Ishikawa (cell line): Measurements from ENCODE around the gene NELL1.

Source experiments
- CEBPB ChIP-seq: IDR thresholded peaks from 2 replicates; pipeline ENCODE4 v1.6.1; 2012
- CREB1 ChIP-seq: IDR thresholded peaks from 2 replicates; pipeline ENCODE4 v1.6.1; 2012; ENCODE audit warnings: low read depth
- EP300 ChIP-seq: IDR thresholded peaks from 2 replicates; pipeline ENCODE4 v1.6.1; 2012; ENCODE audit warnings: borderline replicate concordance
- NFIC ChIP-seq: IDR thresholded peaks from 2 replicates; pipeline ENCODE4 v1.6.1; 2012
- RAD21 ChIP-seq: IDR thresholded peaks from 2 replicates; pipeline ENCODE4 v1.6.1; 2012; ENCODE audit warnings: low read depth
- TEAD4 ChIP-seq: IDR thresholded peaks from 2 replicates; pipeline ENCODE4 v1.6.1; 2012
- YY1 ChIP-seq: IDR thresholded peaks from 2 replicates; pipeline ENCODE4 v1.6.1; 2012; ENCODE audit warnings: low read depth
- TF ChIP-seq, protein P1 (sequence below): IDR thresholded peaks from 2 replicates; pipeline ENCODE4 v1.6.1; 2012
- TF ChIP-seq, protein P2 (sequence below): IDR thresholded peaks from 2 replicates; pipeline ENCODE4 v1.6.1; 2012

DNA sequence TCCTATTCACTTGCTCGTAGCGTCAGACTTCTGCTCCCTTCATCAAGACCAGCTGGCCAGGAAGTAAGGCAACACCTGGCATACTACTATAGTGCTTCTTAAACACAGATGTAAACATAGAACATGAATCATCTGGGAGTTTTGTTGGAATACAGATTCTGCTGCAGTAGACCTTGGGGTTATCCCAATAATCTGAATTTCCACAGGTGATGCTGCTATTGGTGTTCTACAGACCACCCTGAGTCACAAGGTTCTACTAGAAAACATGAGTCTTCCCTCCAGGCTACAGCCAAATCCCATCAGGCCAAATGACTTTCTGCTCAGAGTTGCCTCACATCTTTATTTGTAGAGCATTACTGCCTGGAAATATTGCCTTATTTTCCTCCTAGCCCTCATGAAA, 175.2 kb downstream of the NELL1 start:
- TF ChIP-seq CEBPB (no peak), RAD21 (no peak), YY1 (no peak), CREB1 (no peak), EP300 (no peak), TEAD4 (no peak), NFIC (no peak)
- TF ChIP-seq, protein P1, sequence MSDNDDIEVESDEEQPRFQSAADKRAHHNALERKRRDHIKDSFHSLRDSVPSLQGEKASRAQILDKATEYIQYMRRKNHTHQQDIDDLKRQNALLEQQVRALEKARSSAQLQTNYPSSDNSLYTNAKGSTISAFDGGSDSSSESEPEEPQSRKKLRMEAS = no peak
- TF ChIP-seq, protein P2, sequence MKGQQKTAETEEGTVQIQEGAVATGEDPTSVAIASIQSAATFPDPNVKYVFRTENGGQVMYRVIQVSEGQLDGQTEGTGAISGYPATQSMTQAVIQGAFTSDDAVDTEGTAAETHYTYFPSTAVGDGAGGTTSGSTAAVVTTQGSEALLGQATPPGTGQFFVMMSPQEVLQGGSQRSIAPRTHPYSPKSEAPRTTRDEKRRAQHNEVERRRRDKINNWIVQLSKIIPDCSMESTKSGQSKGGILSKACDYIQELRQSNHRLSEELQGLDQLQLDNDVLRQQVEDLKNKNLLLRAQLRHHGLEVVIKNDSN = no peak
